ENCODE data around the gene SCAPER.

DNA sequence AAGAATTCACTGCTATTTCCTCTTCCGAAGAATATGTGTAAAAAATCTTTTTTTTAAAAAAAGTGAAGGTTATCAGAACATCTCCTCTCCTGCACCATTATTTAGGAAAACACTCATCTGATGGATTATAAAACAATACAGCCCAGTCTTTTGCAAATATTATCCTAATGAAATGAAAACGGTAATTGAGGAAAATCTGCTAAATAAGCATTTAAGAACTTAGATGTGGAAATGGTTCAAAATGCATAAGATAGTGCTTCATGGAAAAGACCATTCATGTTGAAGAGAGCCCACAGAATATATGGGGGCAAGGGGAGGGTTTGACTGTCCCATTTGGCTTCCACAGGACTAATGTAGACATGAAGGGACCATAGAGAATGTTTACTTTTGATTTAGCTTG lies 520.7 kb downstream of the SCAPER start:
- TF ChIP-seq, protein P1, sequence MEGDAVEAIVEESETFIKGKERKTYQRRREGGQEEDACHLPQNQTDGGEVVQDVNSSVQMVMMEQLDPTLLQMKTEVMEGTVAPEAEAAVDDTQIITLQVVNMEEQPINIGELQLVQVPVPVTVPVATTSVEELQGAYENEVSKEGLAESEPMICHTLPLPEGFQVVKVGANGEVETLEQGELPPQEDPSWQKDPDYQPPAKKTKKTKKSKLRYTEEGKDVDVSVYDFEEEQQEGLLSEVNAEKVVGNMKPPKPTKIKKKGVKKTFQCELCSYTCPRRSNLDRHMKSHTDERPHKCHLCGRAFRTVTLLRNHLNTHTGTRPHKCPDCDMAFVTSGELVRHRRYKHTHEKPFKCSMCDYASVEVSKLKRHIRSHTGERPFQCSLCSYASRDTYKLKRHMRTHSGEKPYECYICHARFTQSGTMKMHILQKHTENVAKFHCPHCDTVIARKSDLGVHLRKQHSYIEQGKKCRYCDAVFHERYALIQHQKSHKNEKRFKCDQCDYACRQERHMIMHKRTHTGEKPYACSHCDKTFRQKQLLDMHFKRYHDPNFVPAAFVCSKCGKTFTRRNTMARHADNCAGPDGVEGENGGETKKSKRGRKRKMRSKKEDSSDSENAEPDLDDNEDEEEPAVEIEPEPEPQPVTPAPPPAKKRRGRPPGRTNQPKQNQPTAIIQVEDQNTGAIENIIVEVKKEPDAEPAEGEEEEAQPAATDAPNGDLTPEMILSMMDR (IDR thresholded peaks at IDR 0.05 in 2 of 3, conservative IDR thresholded peaks at IDR 0.05 in 1 of 3; ENCODE audit: control insufficient read depth in 2 of 3, extremely low read depth in 1 of 3, insufficient read depth in 1 of 3, low read depth in 3 of 3, low read length in 3 of 3), result no peak
- TF ChIP-seq WRNIP1 (IDR thresholded peaks at IDR 0.05; ENCODE audit: borderline replicate concordance, low read depth, low read length) (no peak), RCOR1 (conservative IDR thresholded peaks at IDR 0.05; ENCODE audit: low read depth, low read length) (no peak), EZH2 (IDR thresholded peaks at IDR 0.05; ENCODE audit: borderline replicate concordance, control insufficient read depth, low read depth, low read length) (no peak), MXI1 (IDR thresholded peaks at IDR 0.05; ENCODE audit: low read depth, low read length) (no peak)
- TF ChIP-seq, protein P2, sequence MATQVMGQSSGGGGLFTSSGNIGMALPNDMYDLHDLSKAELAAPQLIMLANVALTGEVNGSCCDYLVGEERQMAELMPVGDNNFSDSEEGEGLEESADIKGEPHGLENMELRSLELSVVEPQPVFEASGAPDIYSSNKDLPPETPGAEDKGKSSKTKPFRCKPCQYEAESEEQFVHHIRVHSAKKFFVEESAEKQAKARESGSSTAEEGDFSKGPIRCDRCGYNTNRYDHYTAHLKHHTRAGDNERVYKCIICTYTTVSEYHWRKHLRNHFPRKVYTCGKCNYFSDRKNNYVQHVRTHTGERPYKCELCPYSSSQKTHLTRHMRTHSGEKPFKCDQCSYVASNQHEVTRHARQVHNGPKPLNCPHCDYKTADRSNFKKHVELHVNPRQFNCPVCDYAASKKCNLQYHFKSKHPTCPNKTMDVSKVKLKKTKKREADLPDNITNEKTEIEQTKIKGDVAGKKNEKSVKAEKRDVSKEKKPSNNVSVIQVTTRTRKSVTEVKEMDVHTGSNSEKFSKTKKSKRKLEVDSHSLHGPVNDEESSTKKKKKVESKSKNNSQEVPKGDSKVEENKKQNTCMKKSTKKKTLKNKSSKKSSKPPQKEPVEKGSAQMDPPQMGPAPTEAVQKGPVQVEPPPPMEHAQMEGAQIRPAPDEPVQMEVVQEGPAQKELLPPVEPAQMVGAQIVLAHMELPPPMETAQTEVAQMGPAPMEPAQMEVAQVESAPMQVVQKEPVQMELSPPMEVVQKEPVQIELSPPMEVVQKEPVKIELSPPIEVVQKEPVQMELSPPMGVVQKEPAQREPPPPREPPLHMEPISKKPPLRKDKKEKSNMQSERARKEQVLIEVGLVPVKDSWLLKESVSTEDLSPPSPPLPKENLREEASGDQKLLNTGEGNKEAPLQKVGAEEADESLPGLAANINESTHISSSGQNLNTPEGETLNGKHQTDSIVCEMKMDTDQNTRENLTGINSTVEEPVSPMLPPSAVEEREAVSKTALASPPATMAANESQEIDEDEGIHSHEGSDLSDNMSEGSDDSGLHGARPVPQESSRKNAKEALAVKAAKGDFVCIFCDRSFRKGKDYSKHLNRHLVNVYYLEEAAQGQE (IDR thresholded peaks at IDR 0.05; ENCODE audit: low read depth, low read length), result no peak

All from GM12878 (cell line).